HL-60 (cell line): Measurements from ENCODE around the gene FMNL2.

ENCODE experiments used
- DNase-seq, 2 experiments: peaks; one replicate each; pipeline ENCODE4 v3.0.0-alpha.2; 2010 to 2020; ENCODE audit warnings: low read depth in 1 of 2, low spot score in 1 of 2
- H3K27ac ChIP-seq: fragments of 250-450 bp; sonication (Bioruptor Pico); replicated peaks from 2 replicates; pipeline ENCODE4 v1.5.1; 2020; ENCODE audit warnings: mild to moderate bottlenecking, moderate library complexity
- H3K27me3 ChIP-seq: fragments of 250-450 bp; sonication (Bioruptor Pico); 2 replicates; pipeline ENCODE4 v1.5.1; 2021; ENCODE audit warnings: mild to moderate bottlenecking, moderate library complexity; ENCODE audit not compliant: insufficient read depth, poor library complexity, severe bottlenecking
- H3K4me3 ChIP-seq: replicated peaks from 2 replicates; pipeline ENCODE4 v1.5.1; 2011; ENCODE audit warnings: mild to moderate bottlenecking, control low read depth, low read length; ENCODE audit not compliant: insufficient read depth
- CTCF ChIP-seq: IDR thresholded peaks from one replicate; pipeline ENCODE4 v1.5.1; 2011; ENCODE audit warnings: low read length, control low read depth, inconsistent platforms; ENCODE audit not compliant: insufficient read depth
- GABPA ChIP-seq: IDR thresholded peaks from 2 replicates; pipeline ENCODE4 v1.6.1; 2012; ENCODE audit warnings: low read depth
- POLR2AphosphoS5 ChIP-seq: IDR thresholded peaks from 2 replicates; pipeline ENCODE4 v1.6.1; 2012; ENCODE audit warnings: low read depth
- REST ChIP-seq: IDR thresholded peaks from 2 replicates; pipeline ENCODE4 v1.6.1; 2012; ENCODE audit warnings: low read depth; ENCODE audit not compliant: insufficient replicate concordance
- SPI1 ChIP-seq: IDR thresholded peaks from 2 replicates; pipeline ENCODE4 v1.6.1; 2012; ENCODE audit warnings: low read depth, mild to moderate bottlenecking, borderline replicate concordance

The FMNL2 gene

GRCh38 chr2:152644189-152644873 is 309.4 kb downstream of the FMNL2 start:
- no peak for TF ChIP-seq GABPA
- TF ChIP-seq POLR2AphosphoS5, result no peak
- TF ChIP-seq CTCF, result no peak
- no peak for TF ChIP-seq REST
- no peak for TF ChIP-seq SPI1
- Histone ChIP-seq H3K27me3 (no peaks in the 10 kb centered on the region), H3K27ac (no peak overlapping the region), H3K4me3 (no peak overlapping the region)
- DNase-seq, result no peak

GRCh38 chr2:152646264-152646663 is 311.3 kb downstream of the FMNL2 start:
- no peak overlapping the region for H3K27ac ChIP-seq
- no peak overlapping the region for H3K4me3 ChIP-seq
- no peak for DNase-seq
- no peak for TF ChIP-seq SPI1
- no peak for TF ChIP-seq REST
- TF ChIP-seq GABPA, result no peak
- TF ChIP-seq POLR2AphosphoS5, result no peak
- H3K27me3 ChIP-seq, result no peaks in the 10 kb centered on the region

GRCh38 chr2:152646775-152647174 is 311.8 kb downstream of the FMNL2 start:
- TF ChIP-seq SPI1 (no peak), POLR2AphosphoS5 (no peak), REST (no peak), GABPA (no peak), CTCF (no peak)
- H3K27ac ChIP-seq, result no peak overlapping the region
- no peaks in the 10 kb centered on the region for H3K27me3 ChIP-seq
- H3K4me3 ChIP-seq, result no peak overlapping the region
- DNase-seq, result no peak
